ENCODE data around the gene SOWAHA. TPM values are rescaled to one million over a fixed set of nuclear protein-coding genes. Genes with fewer than 3 reads are reported as not detected.

The SOWAHA gene
- total and polyA plus RNA-seq, 2 donors (not counting 1 experiment from before 2014, with no cell fraction given), result 0.03 to 0.17 TPM

DNA sequence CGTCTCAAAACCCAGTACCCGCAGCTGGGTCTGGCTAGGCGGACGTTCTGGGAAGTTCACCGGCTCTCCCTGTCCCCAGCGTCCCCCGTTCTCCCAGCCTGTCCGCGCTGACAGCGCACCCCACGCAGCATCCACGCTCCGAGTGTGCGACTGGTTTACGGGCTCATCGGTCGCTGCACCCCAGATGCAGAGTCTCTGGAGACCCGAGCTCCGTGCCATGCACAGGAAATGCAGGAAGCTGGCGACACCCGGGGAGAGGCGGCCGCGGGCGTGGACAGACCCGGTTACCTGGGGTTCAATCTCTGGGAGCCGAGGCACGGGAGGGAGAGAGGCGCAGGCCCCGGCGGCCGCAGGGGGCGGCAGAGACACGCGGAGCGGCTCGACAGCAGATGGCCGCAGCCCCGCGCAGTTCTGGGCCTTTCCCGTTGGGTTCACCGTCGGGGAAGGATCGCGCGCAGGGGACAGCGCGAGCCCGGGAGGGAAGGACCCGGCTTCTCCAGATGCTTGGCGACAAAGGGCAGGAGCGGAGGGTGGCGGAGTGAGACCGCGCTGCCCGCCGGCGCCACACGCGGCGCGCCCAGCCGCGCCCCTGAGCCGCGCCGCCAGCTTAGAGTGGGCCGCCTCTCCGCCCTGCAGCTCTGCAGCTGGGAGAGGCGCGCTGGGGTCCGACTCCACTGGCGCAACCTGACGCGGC is 16.8 kb downstream of the SOWAHA start:
- Histone ChIP-seq H3K4me1 (ENCODE audit: control insufficient read depth, extremely low read depth, insufficient read depth, low read length) (peaks cover 3% of the 10 kb centered on the region), H3K9ac (ENCODE audit: insufficient read depth, low read length) (peak overlapping the region; percentile 73), H2AFZ (ENCODE audit: low read length) (peak overlapping the region; percentile 78), H3K79me2 (ENCODE audit: control insufficient read depth, insufficient read depth, low read length) (no peaks in the 10 kb centered on the region), H4K20me1 (ENCODE audit: control insufficient read depth, extremely low read depth, insufficient read depth, low read length) (no peaks in the 10 kb centered on the region), H3K36me3 (ENCODE audit: control insufficient read depth, insufficient read depth, low read length) (no peaks in the 10 kb centered on the region), H3K4me2 (ENCODE audit: extremely low read depth, insufficient read depth, low read length) (peak overlapping the region; percentile 92), H3K27me3 (ENCODE audit: control insufficient read depth, insufficient read depth, low read length) (no peaks in the 10 kb centered on the region), H3K9me3 (ENCODE audit: control insufficient read depth, insufficient read depth, low read depth, low read length) (no peaks in the 10 kb centered on the region), H3K27ac (ENCODE audit: insufficient read depth, low read length) (peak overlapping the region; percentile 59), H3K4me3 (replicated peaks in 1 of 4; ENCODE audit: control extremely low read depth in 1 of 4, insufficient read depth in 1 of 4, low read depth in 3 of 4, low read length in 4 of 4) (peak overlapping the region; percentile 50 to 69 (median 66))
- TF ChIP-seq EZH2 (IDR thresholded peaks at IDR 0.05; ENCODE audit: low read length, missing control alignments), result no peak
- TF ChIP-seq, protein P1, sequence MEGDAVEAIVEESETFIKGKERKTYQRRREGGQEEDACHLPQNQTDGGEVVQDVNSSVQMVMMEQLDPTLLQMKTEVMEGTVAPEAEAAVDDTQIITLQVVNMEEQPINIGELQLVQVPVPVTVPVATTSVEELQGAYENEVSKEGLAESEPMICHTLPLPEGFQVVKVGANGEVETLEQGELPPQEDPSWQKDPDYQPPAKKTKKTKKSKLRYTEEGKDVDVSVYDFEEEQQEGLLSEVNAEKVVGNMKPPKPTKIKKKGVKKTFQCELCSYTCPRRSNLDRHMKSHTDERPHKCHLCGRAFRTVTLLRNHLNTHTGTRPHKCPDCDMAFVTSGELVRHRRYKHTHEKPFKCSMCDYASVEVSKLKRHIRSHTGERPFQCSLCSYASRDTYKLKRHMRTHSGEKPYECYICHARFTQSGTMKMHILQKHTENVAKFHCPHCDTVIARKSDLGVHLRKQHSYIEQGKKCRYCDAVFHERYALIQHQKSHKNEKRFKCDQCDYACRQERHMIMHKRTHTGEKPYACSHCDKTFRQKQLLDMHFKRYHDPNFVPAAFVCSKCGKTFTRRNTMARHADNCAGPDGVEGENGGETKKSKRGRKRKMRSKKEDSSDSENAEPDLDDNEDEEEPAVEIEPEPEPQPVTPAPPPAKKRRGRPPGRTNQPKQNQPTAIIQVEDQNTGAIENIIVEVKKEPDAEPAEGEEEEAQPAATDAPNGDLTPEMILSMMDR (conservative IDR thresholded peaks at IDR 0.05 in 1 of 2, IDR thresholded peaks at IDR 0.05 in 1 of 2; ENCODE audit: low read depth in 1 of 2, low read length in 2 of 2), result peak; percentile 80 to 85
- peak; percentile 59 to 64 for DNase-seq (ENCODE audit: low read depth in 2 of 2)

DNA sequence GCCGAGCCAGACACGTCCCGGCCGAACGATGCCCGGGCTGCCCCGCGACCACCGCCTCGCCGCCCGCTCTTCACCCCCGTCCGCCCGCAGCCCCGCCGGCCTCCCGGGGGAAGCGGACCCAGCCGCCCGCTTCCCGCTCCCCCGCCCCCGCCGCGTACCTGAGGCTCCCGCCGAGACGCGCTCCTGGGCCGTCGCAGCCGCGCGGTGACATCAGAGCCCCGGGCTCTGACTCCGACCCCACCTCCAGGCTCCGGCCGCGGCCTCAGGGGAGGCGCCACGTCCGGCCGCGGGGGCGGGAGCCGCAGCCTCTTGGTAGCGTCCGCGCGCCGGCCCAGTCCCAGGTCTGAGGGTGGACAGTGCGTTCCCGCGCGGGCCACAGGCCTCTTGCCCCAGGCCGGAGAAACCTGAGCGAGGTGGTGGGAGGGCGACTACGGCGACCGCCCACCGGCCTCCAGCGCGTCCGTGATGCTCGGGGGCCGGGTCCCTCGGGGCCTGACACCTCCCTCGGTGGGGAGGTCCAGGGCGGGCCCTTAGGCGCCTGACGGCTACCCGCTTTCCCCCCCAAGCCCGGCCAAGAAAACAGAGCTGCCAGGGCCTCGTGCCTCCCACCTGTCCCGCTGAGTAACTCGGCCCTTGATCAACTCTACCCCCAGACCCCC is 17.5 kb downstream of the SOWAHA start, which contains the start of gene SHROOM1:
Gene SHROOM1, minus strand, starts transcription at position 212 of the 659 bp plus-strand sequence. CDS start 4,507 bp downstream, outside the sequence.
- no peaks in the 10 kb centered on the region for H3K27me3 ChIP-seq (ENCODE audit: control insufficient read depth, insufficient read depth, low read length)
- H4K20me1 ChIP-seq (ENCODE audit: control insufficient read depth, extremely low read depth, insufficient read depth, low read length), result no peaks in the 10 kb centered on the region
- H2AFZ ChIP-seq (ENCODE audit: low read length), result peak within 1 kb of the TSS; percentile 78
- DNase-seq (ENCODE audit: low read depth in 2 of 2), result peak; percentile 31 to 62
- TF ChIP-seq, protein P1 (conservative IDR thresholded peaks at IDR 0.05 in 1 of 2, IDR thresholded peaks at IDR 0.05 in 1 of 2; ENCODE audit: low read depth in 1 of 2, low read length in 2 of 2), result no peak
- no peak for TF ChIP-seq EZH2 (IDR thresholded peaks at IDR 0.05; ENCODE audit: low read length, missing control alignments)
- peak within 1 kb of the TSS; percentile 50 to 69 (median 66) for H3K4me3 ChIP-seq (replicated peaks in 1 of 4; ENCODE audit: control extremely low read depth in 1 of 4, insufficient read depth in 1 of 4, low read depth in 3 of 4, low read length in 4 of 4)
- H3K36me3 ChIP-seq (ENCODE audit: control insufficient read depth, insufficient read depth, low read length), result no peaks in the 10 kb centered on the region
- H3K9ac ChIP-seq (ENCODE audit: insufficient read depth, low read length), result peak within 1 kb of the TSS; percentile 73
- peaks cover 3% of the 10 kb centered on the region for H3K4me1 ChIP-seq (ENCODE audit: control insufficient read depth, extremely low read depth, insufficient read depth, low read length)
- no peaks in the 10 kb centered on the region for H3K9me3 ChIP-seq (ENCODE audit: control insufficient read depth, insufficient read depth, low read depth, low read length)
- H3K4me2 ChIP-seq (ENCODE audit: extremely low read depth, insufficient read depth, low read length), result peak within 1 kb of the TSS; percentile 92
- H3K79me2 ChIP-seq (ENCODE audit: control insufficient read depth, insufficient read depth, low read length), result no peaks in the 10 kb centered on the region
- H3K27ac ChIP-seq (ENCODE audit: insufficient read depth, low read length), result peak within 1 kb of the TSS; percentile 59

DNA sequence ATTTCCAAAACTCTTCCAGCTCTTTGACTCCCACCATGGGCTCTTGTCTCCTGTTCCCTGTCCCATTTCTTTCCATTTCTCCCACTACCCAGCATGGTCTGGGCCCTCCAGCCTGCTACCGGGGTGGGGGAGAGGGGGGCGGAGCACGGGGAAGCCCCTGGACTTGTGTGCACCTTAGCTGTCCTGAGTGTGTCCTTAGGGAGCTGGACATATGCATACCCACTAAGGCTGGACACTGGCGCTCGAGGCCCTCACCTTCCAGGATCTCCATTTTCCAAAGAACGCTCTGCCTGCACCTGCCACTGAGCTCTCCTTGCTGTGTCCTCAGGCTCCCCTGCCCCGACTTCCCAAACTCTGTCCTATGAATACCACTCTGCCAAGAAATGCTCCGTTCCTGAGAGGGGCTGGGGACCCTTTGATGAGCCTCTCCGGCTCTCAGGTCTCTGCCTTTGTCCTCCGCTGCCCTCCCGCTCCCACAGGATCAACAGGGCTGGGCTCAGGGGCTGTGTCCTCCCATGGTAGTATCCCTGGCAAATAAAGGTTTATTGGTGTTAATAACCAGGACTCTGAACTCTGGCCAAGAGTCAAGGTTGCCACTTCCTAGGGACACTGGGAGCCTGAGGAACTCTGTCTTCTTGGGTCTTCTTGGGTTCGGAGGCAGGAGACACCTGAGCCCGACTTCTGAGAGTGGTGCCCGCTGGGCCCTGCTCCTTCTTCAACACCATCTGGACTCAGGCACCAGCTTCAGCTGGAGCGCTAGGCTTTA is 18.2 kb downstream of the SOWAHA start:
- Histone ChIP-seq H3K4me1 (ENCODE audit: control insufficient read depth, extremely low read depth, insufficient read depth, low read length) (peaks cover 3% of the 10 kb centered on the region), H3K9ac (ENCODE audit: insufficient read depth, low read length) (peak overlapping the region; percentile 73), H3K27me3 (ENCODE audit: control insufficient read depth, insufficient read depth, low read length) (no peaks in the 10 kb centered on the region), H3K36me3 (ENCODE audit: control insufficient read depth, insufficient read depth, low read length) (no peaks in the 10 kb centered on the region), H4K20me1 (ENCODE audit: control insufficient read depth, extremely low read depth, insufficient read depth, low read length) (no peaks in the 10 kb centered on the region), H3K4me3 (replicated peaks in 1 of 4; ENCODE audit: control extremely low read depth in 1 of 4, insufficient read depth in 1 of 4, low read depth in 3 of 4, low read length in 4 of 4) (peak overlapping the region in 1 of 4 experiments; percentile 67), H3K4me2 (ENCODE audit: extremely low read depth, insufficient read depth, low read length) (peak overlapping the region; percentile 82), H3K27ac (ENCODE audit: insufficient read depth, low read length) (no peak overlapping the region), H3K79me2 (ENCODE audit: control insufficient read depth, insufficient read depth, low read length) (no peaks in the 10 kb centered on the region), H2AFZ (ENCODE audit: low read length) (no peak overlapping the region), H3K9me3 (ENCODE audit: control insufficient read depth, insufficient read depth, low read depth, low read length) (no peaks in the 10 kb centered on the region)
- DNase-seq (ENCODE audit: low read depth in 2 of 2), result no peak
- TF ChIP-seq EZH2 (IDR thresholded peaks at IDR 0.05; ENCODE audit: low read length, missing control alignments), result no peak
- TF ChIP-seq, protein P1 (conservative IDR thresholded peaks at IDR 0.05 in 1 of 2, IDR thresholded peaks at IDR 0.05 in 1 of 2; ENCODE audit: low read depth in 1 of 2, low read length in 2 of 2), result no peak

Measured in fibroblast of lung (primary cell).